GM13976 (cell line): Measurements from ENCODE around the gene FOXJ3.

Source experiments
- DNase-seq: peaks from one replicate; pipeline ENCODE4 v3.0.0; 2012; ENCODE audit warnings: low spot score
- CTCF ChIP-seq: IDR thresholded peaks from 2 replicates; pipeline ENCODE4 v1.5.1; 2012; ENCODE audit warnings: borderline replicate concordance, mild to moderate bottlenecking; ENCODE audit not compliant: insufficient read depth; ENCODE audit errors: extremely low read depth, missing control alignments, control extremely low read depth
- in situ Hi-C: fragments of 300-500 bp; cut with MboI; formaldehyde crosslinking; loops from one replicate; pipeline ENCODE4 v1.12.0; 2022; ENCODE audit warnings: low sequenced_read_pairs, mixed read lengths, inconsistent platforms; ENCODE audit not compliant: unreplicated experiment

Gene FOXJ3

GRCh38 chr1:42144711-42145388 lies 190.2 kb downstream of the FOXJ3 start:
- no peak for TF ChIP-seq CTCF
- no peak for DNase-seq
- in situ Hi-C loops: loop anchor here (25.0 kb wide), 1 partner anchor 583 kb away; no protein-coding TSS in a partner anchor

- TF ChIP-seq CTCF: no peak
- DNase-seq: no peak
- in situ Hi-C loops: loop anchor here (25.0 kb wide), 1 partner anchor 582 kb away; no protein-coding TSS in a partner anchor
Measured at GRCh38 chr1:42143896-42144710, 190.9 kb downstream of the FOXJ3 start.

DNA sequence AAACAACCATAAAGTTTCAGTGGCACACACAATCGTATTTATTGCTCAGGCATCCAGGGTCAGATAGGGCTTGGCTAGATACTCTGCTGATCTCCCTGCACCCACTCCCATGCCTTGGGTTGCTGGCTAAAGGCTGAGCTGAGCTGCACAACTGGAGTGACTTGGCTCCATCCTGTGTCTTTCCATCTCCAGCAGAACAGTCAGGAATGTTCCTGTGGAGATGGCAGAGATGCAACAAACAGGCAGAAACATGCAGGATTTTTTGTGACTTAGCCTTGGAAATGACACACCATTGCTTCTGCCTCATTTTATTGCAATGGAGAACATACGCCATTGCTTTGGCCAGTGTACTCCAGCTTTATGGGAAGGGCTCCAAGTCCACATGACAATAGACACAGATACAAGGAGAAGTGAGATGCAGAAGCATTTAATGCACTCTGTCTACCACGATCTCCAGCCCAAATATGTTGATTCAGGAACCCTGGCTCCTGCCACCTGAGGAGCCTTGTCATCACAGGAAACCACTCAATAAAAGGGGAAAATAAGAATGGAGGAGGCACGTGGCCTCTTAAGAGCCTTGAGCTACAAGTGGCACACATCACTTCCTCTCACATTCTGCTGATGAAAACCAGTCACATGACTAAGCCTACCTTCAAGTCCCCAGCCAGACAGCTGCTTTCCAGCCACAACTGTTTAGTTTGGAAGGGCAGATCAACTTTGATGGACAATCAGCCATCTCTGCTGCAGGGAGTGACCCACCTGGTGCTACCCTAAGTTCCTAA lies 191.9 kb downstream of the FOXJ3 start:
- DNase-seq: no peak
- in situ Hi-C loops: loop anchor here (25.0 kb wide), 1 partner anchor 581 kb away; no protein-coding TSS in a partner anchor
- no peak for TF ChIP-seq CTCF

GRCh38 chr1:42141978-42142377 lies 193.1 kb downstream of the FOXJ3 start:
- TF ChIP-seq CTCF: no peak
- no peak for DNase-seq
- in situ Hi-C loops: loop anchor here (25.0 kb wide), 1 partner anchor 580 kb away; no protein-coding TSS in a partner anchor

GRCh38 chr1:42140191-42140590 lies 194.8 kb downstream of the FOXJ3 start:
- DNase-seq: no peak
- TF ChIP-seq CTCF: no peak
- in situ Hi-C loops: loop anchor here (25.0 kb wide), 1 partner anchor 578 kb away; no protein-coding TSS in a partner anchor

GRCh38 chr1:42139444-42139843 lies 195.6 kb downstream of the FOXJ3 start:
- TF ChIP-seq CTCF: no peak
- in situ Hi-C loops: loop anchor here (25.0 kb wide), 1 partner anchor 577 kb away; no protein-coding TSS in a partner anchor
- no peak for DNase-seq
